Nephron (organoid): ENCODE data around the gene ITPRIPL1.
A peak's percentile ranks its signal among the peaks of the same experiment; 100 is the strongest.

ENCODE experiments used
- H3K27ac Mint-ChIP-seq, 3 experiments: 2 replicates each; pipeline ENCODE4 v1.8.0; 2020; ENCODE audit warnings: mixed read lengths in 3 of 3, mild to moderate bottlenecking in 2 of 3, moderate library complexity in 1 of 3
- H3K27me3 Mint-ChIP-seq: 2 replicates; pipeline ENCODE4 v1.8.0; 2021; ENCODE audit warnings: low read depth, mild to moderate bottlenecking, moderate library complexity, mixed read lengths
- H3K36me3 Mint-ChIP-seq: 2 replicates; pipeline ENCODE4 v1.8.0; 2020; ENCODE audit warnings: low read depth, mixed read lengths
- H3K4me1 Mint-ChIP-seq: 2 replicates; pipeline ENCODE4 v1.8.0; 2020; ENCODE audit warnings: mixed read lengths
- H3K4me3 Mint-ChIP-seq, 3 experiments: 2 replicates each; pipeline ENCODE4 v1.8.0; 2020; ENCODE audit warnings: mild to moderate bottlenecking in 3 of 3, mixed read lengths in 3 of 3, moderate library complexity in 2 of 3
- H3K9me3 Mint-ChIP-seq: 2 replicates; pipeline ENCODE4 v1.8.0; 2020; ENCODE audit warnings: mixed read lengths
- TF ChIP-seq, protein P1 (sequence below), 3 experiments: fragments of 200-600 bp; sonication (generic); IDR thresholded peaks; one replicate each; pipeline ENCODE4 v1.5.0; 2021; ENCODE audit warnings: antibody characterized with exemption in 3 of 3; ENCODE audit not compliant: unreplicated experiment in 3 of 3

The ITPRIPL1 gene

GRCh38 chr2:96336104-96336775, 11.1 kb downstream of the ITPRIPL1 start:
- Mint-ChIP-seq H3K4me3 (peak overlapping the region; percentile 83 to 87 (median 84)), H3K4me1 (peaks cover 24% of the 10 kb centered on the region), H3K36me3 (peaks cover 9% of the 10 kb centered on the region), H3K9me3 (no peaks in the 10 kb centered on the region), H3K27ac (peak overlapping the region; percentile 49 to 77 (median 71)), H3K27me3 (no peaks in the 10 kb centered on the region)
- TF ChIP-seq, protein P1, sequence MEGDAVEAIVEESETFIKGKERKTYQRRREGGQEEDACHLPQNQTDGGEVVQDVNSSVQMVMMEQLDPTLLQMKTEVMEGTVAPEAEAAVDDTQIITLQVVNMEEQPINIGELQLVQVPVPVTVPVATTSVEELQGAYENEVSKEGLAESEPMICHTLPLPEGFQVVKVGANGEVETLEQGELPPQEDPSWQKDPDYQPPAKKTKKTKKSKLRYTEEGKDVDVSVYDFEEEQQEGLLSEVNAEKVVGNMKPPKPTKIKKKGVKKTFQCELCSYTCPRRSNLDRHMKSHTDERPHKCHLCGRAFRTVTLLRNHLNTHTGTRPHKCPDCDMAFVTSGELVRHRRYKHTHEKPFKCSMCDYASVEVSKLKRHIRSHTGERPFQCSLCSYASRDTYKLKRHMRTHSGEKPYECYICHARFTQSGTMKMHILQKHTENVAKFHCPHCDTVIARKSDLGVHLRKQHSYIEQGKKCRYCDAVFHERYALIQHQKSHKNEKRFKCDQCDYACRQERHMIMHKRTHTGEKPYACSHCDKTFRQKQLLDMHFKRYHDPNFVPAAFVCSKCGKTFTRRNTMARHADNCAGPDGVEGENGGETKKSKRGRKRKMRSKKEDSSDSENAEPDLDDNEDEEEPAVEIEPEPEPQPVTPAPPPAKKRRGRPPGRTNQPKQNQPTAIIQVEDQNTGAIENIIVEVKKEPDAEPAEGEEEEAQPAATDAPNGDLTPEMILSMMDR (IDR thresholded peaks at IDR 0.05; ENCODE audit: unreplicated experiment in 3 of 3): no peak

GRCh38 chr2:96336873-96337272, 11.8 kb downstream of the ITPRIPL1 start:
- H3K27ac Mint-ChIP-seq: no peak overlapping the region
- peaks cover 24% of the 10 kb centered on the region for H3K4me1 Mint-ChIP-seq
- peak overlapping the region; percentile 83 to 87 (median 84) for H3K4me3 Mint-ChIP-seq
- H3K27me3 Mint-ChIP-seq: no peaks in the 10 kb centered on the region
- TF ChIP-seq, protein P1 (IDR thresholded peaks at IDR 0.05; ENCODE audit: unreplicated experiment in 3 of 3): no peak
- no peaks in the 10 kb centered on the region for H3K9me3 Mint-ChIP-seq
- peaks cover 10% of the 10 kb centered on the region for H3K36me3 Mint-ChIP-seq

GRCh38 chr2:96340493-96341414, 15.6 kb downstream of the ITPRIPL1 start:
- H3K4me1 Mint-ChIP-seq: peaks cover 10% of the 10 kb centered on the region
- TF ChIP-seq, protein P1 (IDR thresholded peaks at IDR 0.05; ENCODE audit: unreplicated experiment in 3 of 3): no peak
- no peaks in the 10 kb centered on the region for H3K9me3 Mint-ChIP-seq
- no peak overlapping the region for H3K4me3 Mint-ChIP-seq
- H3K27me3 Mint-ChIP-seq: no peaks in the 10 kb centered on the region
- no peak overlapping the region for H3K27ac Mint-ChIP-seq
- peaks cover 29% of the 10 kb centered on the region for H3K36me3 Mint-ChIP-seq

GRCh38 chr2:96341641-96342040, 16.5 kb downstream of the ITPRIPL1 start:
- TF ChIP-seq, protein P1 (IDR thresholded peaks at IDR 0.05; ENCODE audit: unreplicated experiment in 3 of 3): no peak
- Mint-ChIP-seq H3K4me1 (peaks cover 3% of the 10 kb centered on the region), H3K4me3 (no peak overlapping the region), H3K27ac (no peak overlapping the region), H3K9me3 (no peaks in the 10 kb centered on the region), H3K27me3 (no peaks in the 10 kb centered on the region), H3K36me3 (peaks cover 37% of the 10 kb centered on the region)

DNA sequence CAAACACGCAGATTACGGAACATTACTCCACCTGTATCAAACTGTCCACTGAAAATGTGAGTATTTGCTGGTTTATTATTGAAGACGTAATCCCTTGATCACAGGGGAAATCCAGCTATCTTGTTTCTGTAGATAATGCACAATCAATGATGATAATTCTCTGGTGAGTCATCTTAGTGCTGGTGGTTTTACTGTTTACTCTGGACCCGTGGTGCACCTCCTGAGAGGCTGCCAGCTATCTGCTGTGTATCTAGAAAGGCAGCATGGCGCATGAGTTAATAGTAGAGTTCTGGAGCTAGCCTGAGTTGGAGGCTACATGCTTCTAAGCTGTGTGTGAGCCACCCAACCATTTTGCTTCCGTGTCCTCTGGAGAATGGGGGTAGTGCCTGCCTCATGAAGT, 17.0 kb downstream of the ITPRIPL1 start:
- Mint-ChIP-seq H3K27me3 (no peaks in the 10 kb centered on the region), H3K4me3 (no peak overlapping the region), H3K9me3 (no peaks in the 10 kb centered on the region), H3K36me3 (peaks cover 40% of the 10 kb centered on the region), H3K27ac (no peak overlapping the region), H3K4me1 (no peaks in the 10 kb centered on the region)
- TF ChIP-seq, protein P1 (IDR thresholded peaks at IDR 0.05; ENCODE audit: unreplicated experiment in 3 of 3): no peak
